GM23338 (cell line): ENCODE measurements around the gene ABHD5.

Experiments used
- CREB1 ChIP-seq: fragments of 250-450 bp; sonication (Bioruptor Pico); IDR thresholded peaks from 2 replicates; pipeline ENCODE4 v1.5.0; 2020; ENCODE audit warnings: low read depth, mild to moderate bottlenecking, moderate library complexity
- EZH2 ChIP-seq: fragments of 200-600 bp; sonication (generic); IDR thresholded peaks from one replicate; pipeline ENCODE4 v1.8.0; 2017; ENCODE audit warnings: antibody characterized with exemption, mild to moderate bottlenecking, low read depth; ENCODE audit not compliant: unreplicated experiment
- JUNB ChIP-seq: IDR thresholded peaks from one replicate; pipeline ENCODE4 v1.6.1; 2016; ENCODE audit warnings: antibody characterized with exemption; ENCODE audit not compliant: unreplicated experiment
- TF ChIP-seq, protein P1 (sequence below), 2 experiments: fragments of 200-600 bp in 1 of 2; sonication (generic) in 1 of 2; conservative IDR thresholded peaks; 2 replicates each; pipeline versions ENCODE4 v1.5.1 to v1.6.1; 2016 to 2017; ENCODE audit warnings: antibody characterized with exemption in 2 of 2, low read depth in 2 of 2, mild to moderate bottlenecking in 2 of 2, moderate library complexity in 1 of 2

DNA sequence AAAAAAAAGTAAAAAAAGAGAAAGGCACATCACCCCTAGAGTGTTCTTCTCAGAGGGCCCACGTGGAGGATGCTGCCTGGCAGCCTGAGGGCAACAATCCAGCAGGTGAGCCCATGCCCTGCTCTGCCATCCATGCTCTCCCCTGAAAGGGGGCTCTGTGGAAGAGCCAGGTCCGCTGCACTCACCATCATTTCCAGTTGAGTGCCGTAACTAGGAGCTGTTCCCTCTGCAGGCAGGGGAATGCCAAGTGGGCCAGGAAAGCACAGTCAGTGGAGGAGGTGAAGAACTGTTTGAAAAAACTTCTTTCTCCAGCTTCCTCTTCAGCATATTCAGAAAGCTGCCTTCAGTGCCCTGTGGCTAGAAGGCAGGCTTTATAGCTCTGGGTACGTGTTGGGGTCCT, 84.1 kb downstream of the ABHD5 start:
- TF ChIP-seq, protein P1, sequence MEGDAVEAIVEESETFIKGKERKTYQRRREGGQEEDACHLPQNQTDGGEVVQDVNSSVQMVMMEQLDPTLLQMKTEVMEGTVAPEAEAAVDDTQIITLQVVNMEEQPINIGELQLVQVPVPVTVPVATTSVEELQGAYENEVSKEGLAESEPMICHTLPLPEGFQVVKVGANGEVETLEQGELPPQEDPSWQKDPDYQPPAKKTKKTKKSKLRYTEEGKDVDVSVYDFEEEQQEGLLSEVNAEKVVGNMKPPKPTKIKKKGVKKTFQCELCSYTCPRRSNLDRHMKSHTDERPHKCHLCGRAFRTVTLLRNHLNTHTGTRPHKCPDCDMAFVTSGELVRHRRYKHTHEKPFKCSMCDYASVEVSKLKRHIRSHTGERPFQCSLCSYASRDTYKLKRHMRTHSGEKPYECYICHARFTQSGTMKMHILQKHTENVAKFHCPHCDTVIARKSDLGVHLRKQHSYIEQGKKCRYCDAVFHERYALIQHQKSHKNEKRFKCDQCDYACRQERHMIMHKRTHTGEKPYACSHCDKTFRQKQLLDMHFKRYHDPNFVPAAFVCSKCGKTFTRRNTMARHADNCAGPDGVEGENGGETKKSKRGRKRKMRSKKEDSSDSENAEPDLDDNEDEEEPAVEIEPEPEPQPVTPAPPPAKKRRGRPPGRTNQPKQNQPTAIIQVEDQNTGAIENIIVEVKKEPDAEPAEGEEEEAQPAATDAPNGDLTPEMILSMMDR (conservative IDR thresholded peaks at IDR 0.05; ENCODE audit: low read depth in 2 of 2), result no peak
- TF ChIP-seq EZH2 (no peak), JUNB (no peak), CREB1 (CRISPR knock-in tag) (no peak)
